Heart right ventricle (tissue), 16 donors: ENCODE measurements around the gene SPIRE2. TPM values are rescaled to one million over a fixed set of nuclear protein-coding genes. Genes with fewer than 3 reads are reported as not detected.

Experiments
- ATAC-seq, 8 donors: fragments of 200-7000 bp; cut with Tn5 transposase; one replicate each; pipeline ENCODE4 v1.9.1; 2020; ENCODE audit warnings: mild to moderate bottlenecking in 8 of 8, moderate library complexity in 8 of 8, moderate number of reproducible peaks in 1 of 8
- DNase-seq, 2 donors: peaks; one replicate each; pipeline ENCODE4 v3.0.0-alpha.2; 2020
- H3K27ac ChIP-seq, 10 donors: fragments of 200-600 bp; sonication (generic) in 2 of 10; one replicate each; pipeline versions ENCODE4 v1.5.0 to v1.8.0; 2020 to 2022; ENCODE audit warnings: mild to moderate bottlenecking in 3 of 10
- H3K27me3 ChIP-seq, 7 donors: fragments of 200-600 bp; one replicate each; pipeline ENCODE4 v1.8.0; 2021 to 2022; ENCODE audit warnings: mild to moderate bottlenecking in 2 of 7
- H3K36me3 ChIP-seq, 9 donors: fragments of 200-600 bp; sonication (generic) in 1 of 9; one replicate each; pipeline versions ENCODE4 v1.5.0 to v1.8.0; 2020 to 2022; ENCODE audit warnings: mild to moderate bottlenecking in 2 of 9
- H3K4me1 ChIP-seq, 9 donors: fragments of 200-600 bp; sonication (generic) in 1 of 9; one replicate each; pipeline versions ENCODE4 v1.5.0 to v1.8.0; 2020 to 2022; ENCODE audit warnings: mild to moderate bottlenecking in 4 of 9
- H3K4me3 ChIP-seq, 10 donors: fragments of 200-600 bp; sonication (generic) in 2 of 10; one replicate each; pipeline versions ENCODE4 v1.5.0 to v1.8.0; 2020 to 2022; ENCODE audit warnings: mild to moderate bottlenecking in 7 of 10, moderate library complexity in 2 of 10
- H3K9me3 ChIP-seq, 11 donors: fragments of 200-600 bp in 10 of 11; sonication (generic) in 2 of 11; one replicate each; pipeline versions ENCODE4 v1.5.0 to v1.8.0; 2013 to 2022; ENCODE audit warnings: mild to moderate bottlenecking in 2 of 11, control low read depth in 1 of 11, moderate library complexity in 1 of 11
- WGBS, 2 donors: extraction: QIAGEN DNeasy Blood & Tissue Kit; methylation state at CpG; one replicate each; pipeline ENCODE4 v1.1.7; 2013; ENCODE audit warnings: inconsistent platforms in 1 of 2; 5-methylcytosine and 5-hydroxymethylcytosine counted together
- intact Hi-C, 10 donors: fragments of 100-400 bp; cut with DNase I; formaldehyde crosslinking; loops; one replicate each; pipeline versions ENCODE4 v1.11.1 to v1.14.2; 2022
- polyA plus RNA-seq, 2 donors: library from polyadenylated mRNA; stranded (reverse); fragments of 200-250 nt; gene quantifications; one replicate each; pipeline ENCODE4 v1.2.3, GENCODE V29; 2013
- total RNA-seq, 10 donors: library from RNA; stranded (reverse); fragmentation: NEBNext Ultra II Directional in 3 of 10; extraction: Animal tissue kit (Norgen Biotek cat#: 25700) in 3 of 10; gene quantifications; one replicate each; pipeline versions ENCODE4 v1.2.1 to v1.2.4, GENCODE V29; 2021 to 2023
- TF ChIP-seq, protein P1 (sequence below), 9 donors: fragments of 200-600 bp; sonication (generic) in 2 of 9; IDR thresholded peaks; one replicate each; pipeline versions ENCODE4 v1.5.0 to v1.8.0; 2021 to 2022; ENCODE audit warnings: antibody characterized with exemption in 9 of 9, mild to moderate bottlenecking in 5 of 9, moderate library complexity in 1 of 9
- donor health status: Arrhythmogenic right ventricular cardiomyopathy.
- donor health status: ischemic (EF 13 %, LVEDD 7.1; RV severe dilation, severe dysfunction).
- donor health status: healthy with polysubstance abuse.
- donor health status: DM: no; HTN: yes; CAD: no.
- donor health status: DM: no; HTN: no; CAD: no.
- donor health status: ischemic (EF 25% LVEDD 6.9; RV normal size, moderate dysfunction).
- donor health status: ischemic (EF 25% LVEDD 5.7; RV mildly dilated, moderate dysfunction).
- donor health status: healthy.
- donor health status: DM: yes; HTN: yes; CAD: no.
- donor health status: Ischemic cardiomyopathy.
- donor health status: ischemic (EF 35%, LVEDD 5.7; RV mildly dilated, moderate dysfunction).
- donor health status: nonischemic (EF 11% LVEDD 7.7; RV severe dilation, severe dysfunction).
- donor health status: DM: yes; HTN: yes; CAD: no.
- donor health status: PGD.
- donor health status: ischemic (EF 29% LVEDD 5.4; RV normal size, mild dysfunction).
- donor health status: nonischemic (EF 23%, LVEDD 6.1; RV moderate dilation, normal function).

Gene SPIRE2
- total and polyA plus RNA-seq, 12 donors, result 0.46 to 1.9 (median 1.2) TPM

DNA sequence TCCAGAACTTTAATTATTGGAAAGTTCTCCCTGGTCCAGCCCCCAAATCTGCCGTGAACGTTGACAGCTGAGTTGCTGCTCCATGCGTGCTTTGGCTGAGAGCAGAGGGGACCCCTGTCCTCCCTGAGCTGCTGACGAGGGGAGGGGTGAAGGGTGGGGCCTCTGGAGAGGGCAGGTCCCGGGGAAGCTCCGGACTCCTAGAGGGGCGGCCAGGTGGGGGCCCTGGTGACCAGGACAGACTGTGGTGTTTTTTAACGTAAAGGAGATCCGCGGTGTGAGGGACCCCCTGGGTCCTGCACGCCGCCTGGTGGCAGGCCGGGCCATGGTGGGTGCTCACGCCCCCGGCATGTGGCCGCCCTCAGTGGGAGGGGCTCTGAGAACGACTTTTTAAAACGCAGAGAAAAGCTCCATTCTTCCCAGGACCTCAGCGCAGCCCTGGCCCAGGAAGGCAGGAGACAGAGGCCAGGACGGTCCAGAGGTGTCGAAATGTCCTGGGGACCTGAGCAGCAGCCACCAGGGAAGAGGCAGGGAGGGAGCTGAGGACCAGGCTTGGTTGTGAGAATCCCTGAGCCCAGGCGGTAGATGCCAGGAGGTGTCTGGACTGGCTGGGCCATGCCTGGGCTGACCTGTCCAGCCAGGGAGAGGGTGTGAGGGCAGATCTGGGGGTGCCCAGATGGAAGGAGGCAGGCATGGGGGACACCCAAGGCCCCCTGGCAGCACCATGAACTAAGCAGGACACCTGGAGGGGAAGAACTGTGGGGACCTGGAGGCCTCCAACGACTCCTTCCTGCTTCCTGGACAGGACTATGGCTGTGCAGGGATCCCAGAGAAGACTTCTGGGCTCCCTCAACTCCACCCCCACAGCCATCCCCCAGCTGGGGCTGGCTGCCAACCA lies 90.4 kb downstream of the SPIRE2 start, which contains the start of gene MC1R:
MC1R (plus strand) TSS at position 410 of the 895 bp plus-strand sequence; CDS start at position 807, 397 bp downstream.
- ATAC-seq (peak in 6 of 8 donors; percentile 2 to 18 (median 4)), DNase-seq (peak in 1 of 2 donors; percentile 35)
- Histone ChIP-seq H3K9me3 (no peaks in the 10 kb centered on the region), H3K4me3 (peak within 1 kb of the TSS in 9 of 10 donors; percentile 18 to 52 (median 47)), H3K36me3 (peaks cover 0 to under 1% (median 0%) of the 10 kb centered on the region in 9 donors), H3K27ac (peak within 1 kb of the TSS in 7 of 10 donors; percentile 19 to 77 (median 41)), H3K4me1 (peaks cover 13 to 59% (median 43%) of the 10 kb centered on the region in 9 donors), H3K27me3 (peaks cover 0 to 52% (median 3%) of the 10 kb centered on the region in 7 donors)
- intact Hi-C loops, result no loop called here
- 7 to 8% methylated on average over 23 of the region's 23 CpGs for WGBS, 2 donors
- TF ChIP-seq, protein P1, sequence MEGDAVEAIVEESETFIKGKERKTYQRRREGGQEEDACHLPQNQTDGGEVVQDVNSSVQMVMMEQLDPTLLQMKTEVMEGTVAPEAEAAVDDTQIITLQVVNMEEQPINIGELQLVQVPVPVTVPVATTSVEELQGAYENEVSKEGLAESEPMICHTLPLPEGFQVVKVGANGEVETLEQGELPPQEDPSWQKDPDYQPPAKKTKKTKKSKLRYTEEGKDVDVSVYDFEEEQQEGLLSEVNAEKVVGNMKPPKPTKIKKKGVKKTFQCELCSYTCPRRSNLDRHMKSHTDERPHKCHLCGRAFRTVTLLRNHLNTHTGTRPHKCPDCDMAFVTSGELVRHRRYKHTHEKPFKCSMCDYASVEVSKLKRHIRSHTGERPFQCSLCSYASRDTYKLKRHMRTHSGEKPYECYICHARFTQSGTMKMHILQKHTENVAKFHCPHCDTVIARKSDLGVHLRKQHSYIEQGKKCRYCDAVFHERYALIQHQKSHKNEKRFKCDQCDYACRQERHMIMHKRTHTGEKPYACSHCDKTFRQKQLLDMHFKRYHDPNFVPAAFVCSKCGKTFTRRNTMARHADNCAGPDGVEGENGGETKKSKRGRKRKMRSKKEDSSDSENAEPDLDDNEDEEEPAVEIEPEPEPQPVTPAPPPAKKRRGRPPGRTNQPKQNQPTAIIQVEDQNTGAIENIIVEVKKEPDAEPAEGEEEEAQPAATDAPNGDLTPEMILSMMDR (IDR thresholded peaks at IDR 0.05), result peak; percentile 16 to 65 (median 46)

- peaks cover 0 to 63% (median 14%) of the 10 kb centered on the region in 7 donors for H3K27me3 ChIP-seq
These were observed 91.5 kb downstream of the SPIRE2 start for GRCh38 chr16:89919535-89920406.

GRCh38 chr16:89920723-89921122 lies 92.4 kb downstream of the SPIRE2 start:
- H3K27me3 ChIP-seq, result peaks cover 0 to 72% (median 20%) of the 10 kb centered on the region in 7 donors
- intact Hi-C loops, result no loop called here

More at GRCh38 chr16:89919535-89920406, 91.5 kb downstream of the SPIRE2 start:
- TF ChIP-seq, protein P1 (IDR thresholded peaks at IDR 0.05), result no peak
- WGBS, 2 donors, result 89 to 92% methylated on average over 52 of the region's 52 CpGs
- ATAC-seq (no peak), DNase-seq (no peak)
- intact Hi-C loops, result no loop called here
- Histone ChIP-seq H3K4me1 (peaks cover 13 to 70% (median 47%) of the 10 kb centered on the region in 9 donors), H3K27ac (no peak overlapping the region), H3K4me3 (no peak overlapping the region), H3K36me3 (no peaks in the 10 kb centered on the region), H3K9me3 (no peaks in the 10 kb centered on the region)

More at GRCh38 chr16:89920723-89921122, 92.4 kb downstream of the SPIRE2 start:
- ATAC-seq, result no peak
- TF ChIP-seq, protein P1 (IDR thresholded peaks at IDR 0.05), result no peak
- Histone ChIP-seq H3K9me3 (no peaks in the 10 kb centered on the region), H3K27ac (peak overlapping the region in 3 of 10 donors; percentile 85 to 95 (median 94)), H3K4me3 (no peak overlapping the region), H3K4me1 (peaks cover 15 to 79% (median 57%) of the 10 kb centered on the region in 9 donors), H3K36me3 (no peaks in the 10 kb centered on the region)
- WGBS, 2 donors, result 51 to 53% methylated on average over 6 of the region's 6 CpGs
- DNase-seq, result no peak

Other genes starting within 250 kb of the SPIRE2 start
- not detected for gene DPEP1, start 214.8 kb upstream of the SPIRE2 start, total RNA-seq
- under 1 TPM in 1 of 2 donors, not detected in 1; 0.09 TPM for gene DPEP1, start 214.8 kb upstream of the SPIRE2 start, polyA plus RNA-seq
- gene CHMP1A, start 170.8 kb upstream of the SPIRE2 start, total RNA-seq, result 10 to 100 TPM; 31.5 to 47.4 (median 36.7) TPM
- 10 to 100 TPM; 30.6 to 71.4 TPM for gene CHMP1A, start 170.8 kb upstream of the SPIRE2 start, polyA plus RNA-seq
- 1 to 10 TPM in 9 of 10 donors, under 1 TPM in 1; 0.76 to 4.6 (median 2.4) TPM for gene SPATA33, start 170.6 kb upstream of the SPIRE2 start, total RNA-seq
- gene SPATA33, start 170.6 kb upstream of the SPIRE2 start, polyA plus RNA-seq, result 1 to 10 TPM; 4.1 TPM
- gene CDK10, start 141.8 kb upstream of the SPIRE2 start, total RNA-seq, result 10 to 100 TPM; 14.7 to 31.4 (median 21.6) TPM
- 10 to 100 TPM; 35.9 to 63.4 TPM for gene CDK10, start 141.8 kb upstream of the SPIRE2 start, polyA plus RNA-seq
- gene SPATA2L, start 126.8 kb upstream of the SPIRE2 start, total RNA-seq, result 1 to 10 TPM; 1.9 to 4.1 (median 2.9) TPM
- gene SPATA2L, start 126.8 kb upstream of the SPIRE2 start, polyA plus RNA-seq, result 10 to 100 TPM in 1 of 2 donors, 1 to 10 TPM in 1; 3.2 to 13.0 TPM
- 10 to 100 TPM in 9 of 10 donors, 1 to 10 TPM in 1; 9.3 to 15.6 (median 11.8) TPM for gene VPS9D1, start 107.6 kb upstream of the SPIRE2 start, total RNA-seq
- gene VPS9D1, start 107.6 kb upstream of the SPIRE2 start, polyA plus RNA-seq, result 10 to 100 TPM in 1 of 2 donors, 1 to 10 TPM in 1; 7.0 to 41.0 TPM
- gene ZNF276, start 106.9 kb upstream of the SPIRE2 start, total RNA-seq, result 10 to 100 TPM in 9 of 10 donors, 1 to 10 TPM in 1; 8.2 to 16.0 (median 12.8) TPM
- 10 to 100 TPM; 12.2 to 29.3 TPM for gene ZNF276, start 106.9 kb upstream of the SPIRE2 start, polyA plus RNA-seq
- gene FANCA, start 11.8 kb upstream of the SPIRE2 start, total RNA-seq, result 100 to 1,000 TPM in 1 of 10 donors, 1 to 10 TPM in 9; 1.0 to 101 (median 2.0) TPM
- gene FANCA, start 11.8 kb upstream of the SPIRE2 start, polyA plus RNA-seq, result 1 to 10 TPM; 2.8 to 4.0 TPM
- 100 to 1,000 TPM in 3 of 10 donors, 10 to 100 TPM in 7; 77.5 to 112 (median 94.8) TPM for gene TCF25, start 45.1 kb downstream of the SPIRE2 start, total RNA-seq
- gene TCF25, start 45.1 kb downstream of the SPIRE2 start, polyA plus RNA-seq, result 100 to 1,000 TPM in 1 of 2 donors, 10 to 100 TPM in 1; 88.3 to 101 TPM
- 1 to 10 TPM in 6 of 10 donors, under 1 TPM in 4; 0.64 to 2.0 (median 1.3) TPM for gene MC1R, start 90.4 kb downstream of the SPIRE2 start, total RNA-seq
- 1 to 10 TPM; 1.6 to 4.5 TPM for gene MC1R, start 90.4 kb downstream of the SPIRE2 start, polyA plus RNA-seq
- 1 to 10 TPM in 5 of 10 donors, under 1 TPM in 5; 0.53 to 7.6 (median 0.96) TPM for gene TUBB3, start 94.9 kb downstream of the SPIRE2 start, total RNA-seq
- 10 to 100 TPM in 1 of 2 donors, under 1 TPM in 1; 0.59 to 10.6 TPM for gene TUBB3, start 94.9 kb downstream of the SPIRE2 start, polyA plus RNA-seq
- 10 to 100 TPM; 29.3 to 47.6 (median 34.9) TPM for gene DEF8, start 120.3 kb downstream of the SPIRE2 start, total RNA-seq
- 10 to 100 TPM; 62.6 to 64.8 TPM for gene DEF8, start 120.3 kb downstream of the SPIRE2 start, polyA plus RNA-seq
- gene DBNDD1, start 191.0 kb downstream of the SPIRE2 start, total RNA-seq, result 1 to 10 TPM; 3.0 to 6.8 (median 5.0) TPM
- 1 to 10 TPM in 1 of 2 donors, under 1 TPM in 1; 0.72 to 2.2 TPM for gene DBNDD1, start 191.0 kb downstream of the SPIRE2 start, polyA plus RNA-seq
- gene PRDM7, start 248.9 kb downstream of the SPIRE2 start, total RNA-seq, result not detected
- not detected for gene PRDM7, start 248.9 kb downstream of the SPIRE2 start, polyA plus RNA-seq